IMR-90 (cell line): ENCODE measurements around the gene LCA5. TPM values are rescaled to one million over a fixed set of nuclear protein-coding genes. Genes with fewer than 3 reads are reported as not detected.

ENCODE experiments used
- ATAC-seq: fragments of 200-7000 bp; cut with Tn5 transposase; 2 replicates; pipeline ENCODE4 v1.9.1; 2020; ENCODE audit warnings: low read depth, mild to moderate bottlenecking, moderate library complexity
- BruUV-seq: library from RNA; stranded (reverse); fragments of 400-500 nt; replicated peaks from 2 replicates; lab custom pipeline; 2021; lab: Mats Ljungman, UMichigan
- CTCF ChIA-PET: fragments of 300-600 bp; formaldehyde crosslinking; extraction: SDS; loops from one replicate; lab custom pipeline; 2021; ENCODE audit warnings: antibody characterized with exemption; lab: Yijun Ruan, JAX
- POLR2A ChIA-PET: fragments of 300-600 bp; sonication (Branson Sonifier 250); formaldehyde crosslinking; loops from one replicate; lab custom pipeline; 2022; ENCODE audit warnings: antibody characterized with exemption; ENCODE audit not compliant: unreplicated experiment; lab: Charles Lee
- DNase-seq: peaks from one replicate; pipeline ENCODE4 v3.0.0; 2013
- H2AFZ ChIP-seq: replicated peaks from 2 replicates; pipeline ENCODE3; 2013; ENCODE audit warnings: low read length, mild to moderate bottlenecking; ENCODE audit not compliant: poor library complexity
- H2AK5ac ChIP-seq: 2 replicates; pipeline ENCODE4 v1.6.1; 2013; ENCODE audit warnings: low read depth, low read length, inconsistent platforms
- H2AK9ac ChIP-seq: replicated peaks from 2 replicates; pipeline ENCODE3; 2013; ENCODE audit warnings: mild to moderate bottlenecking, low read depth, low read length, moderate library complexity; ENCODE audit not compliant: poor library complexity
- H2BK120ac ChIP-seq: 2 replicates; pipeline ENCODE4 v1.6.1; 2013; ENCODE audit warnings: low read depth, low read length, inconsistent platforms
- H2BK15ac ChIP-seq: 3 replicates; pipeline ENCODE4 v1.6.1; 2013; ENCODE audit warnings: low read depth, low read length, inconsistent platforms
- H2BK20ac ChIP-seq: 2 replicates; pipeline ENCODE4 v1.6.1; 2013; ENCODE audit warnings: low read depth, mild to moderate bottlenecking, inconsistent platforms, low read length, moderate library complexity
- H2BK5ac ChIP-seq: 2 replicates; pipeline ENCODE4 v1.6.1; 2013; ENCODE audit warnings: mild to moderate bottlenecking, low read depth, low read length, inconsistent platforms; ENCODE audit not compliant: poor library complexity, severe bottlenecking
- H3K14ac ChIP-seq: replicated peaks from 2 replicates; pipeline ENCODE4 v1.6.1; 2013; ENCODE audit warnings: low read depth, low read length, inconsistent platforms
- H3K18ac ChIP-seq: 2 replicates; pipeline ENCODE4 v1.6.1; 2013; ENCODE audit warnings: low read depth, low read length, control low read depth
- H3K23ac ChIP-seq: 2 replicates; pipeline ENCODE4 v1.6.1; 2013; ENCODE audit warnings: low read depth, low read length, inconsistent platforms
- H3K27ac ChIP-seq: 2 replicates; pipeline ENCODE4 v1.5.1; 2013; ENCODE audit warnings: mild to moderate bottlenecking, control low read depth, low read length; ENCODE audit not compliant: insufficient read depth
- H3K27me3 ChIP-seq: 2 replicates; pipeline ENCODE4 v1.6.1; 2013; ENCODE audit warnings: low read length; ENCODE audit not compliant: control insufficient read depth, insufficient read depth
- H3K36me3 ChIP-seq: 2 replicates; pipeline ENCODE4 v1.6.1; 2013; ENCODE audit warnings: low read length, mixed read lengths; ENCODE audit not compliant: control insufficient read depth, insufficient read depth
- H3K4ac ChIP-seq: 2 replicates; pipeline ENCODE4 v1.6.1; 2013; ENCODE audit warnings: low read depth, low read length, inconsistent platforms
- H3K4me1 ChIP-seq: 2 replicates; pipeline ENCODE4 v1.6.1; 2013; ENCODE audit warnings: low read length, mixed read lengths; ENCODE audit not compliant: control insufficient read depth, insufficient read depth
- H3K4me2 ChIP-seq: 2 replicates; pipeline ENCODE4 v1.6.1; 2013; ENCODE audit warnings: low read depth, mild to moderate bottlenecking, control low read depth, low read length, moderate library complexity
- H3K4me3 ChIP-seq: 2 replicates; pipeline ENCODE4 v1.5.1; 2013; ENCODE audit warnings: low read depth, mild to moderate bottlenecking, control low read depth, low read length, moderate library complexity; ENCODE audit not compliant: insufficient read depth
- H3K56ac ChIP-seq: 2 replicates; pipeline ENCODE4 v1.6.1; 2013; ENCODE audit warnings: low read length, inconsistent platforms; ENCODE audit not compliant: insufficient read depth; ENCODE audit errors: extremely low read depth
- H3K79me1 ChIP-seq, 2 experiments: 2 replicates each; pipeline ENCODE4 v1.6.1; 2013; ENCODE audit warnings: low read length in 2 of 2, inconsistent platforms in 1 of 2, low read depth in 1 of 2
- H3K9ac ChIP-seq: 2 replicates; pipeline ENCODE4 v1.6.1; 2013; ENCODE audit warnings: low read depth, low read length, control low read depth
- H3K9me1 ChIP-seq: 2 replicates; pipeline ENCODE4 v1.6.1; 2013; ENCODE audit warnings: low read length, inconsistent platforms; ENCODE audit not compliant: insufficient read depth
- H3K9me3 ChIP-seq: 2 replicates; pipeline ENCODE4 v1.6.1; 2013; ENCODE audit warnings: low read length; ENCODE audit not compliant: control insufficient read depth, insufficient read depth
- H4K20me1 ChIP-seq: 2 replicates; pipeline ENCODE4 v1.6.1; 2013; ENCODE audit warnings: low read length, inconsistent platforms; ENCODE audit not compliant: insufficient read depth
- H4K5ac ChIP-seq: 2 replicates; pipeline ENCODE4 v1.6.1; 2013; ENCODE audit warnings: mild to moderate bottlenecking, low read depth, low read length, control low read depth
- H4K8ac ChIP-seq, 2 experiments: 2 replicates each; pipeline ENCODE4 v1.6.1; 2013; ENCODE audit warnings: low read depth in 2 of 2, low read length in 2 of 2, control low read depth in 1 of 2, inconsistent platforms in 1 of 2
- H4K91ac ChIP-seq: 2 replicates; pipeline ENCODE4 v1.6.1; 2013; ENCODE audit warnings: low read depth, low read length, inconsistent platforms; ENCODE audit not compliant: insufficient read depth
- FOS ChIP-seq: fragments of 150-350 bp; IDR thresholded peaks from 2 replicates; pipeline ENCODE4 v1.6.1; 2016; ENCODE audit warnings: low read depth, low read length
- MAFK ChIP-seq: IDR thresholded peaks from 2 replicates; pipeline ENCODE4 v1.6.1; 2012; ENCODE audit warnings: low read depth, low read length, improper control_type of control experiment
- MXI1 ChIP-seq: IDR thresholded peaks from 2 replicates; pipeline ENCODE4 v1.6.1; 2012; ENCODE audit warnings: low read depth, mild to moderate bottlenecking, low read length, moderate library complexity, borderline replicate concordance
- NFE2L2 ChIP-seq: fragments of 150-350 bp; IDR thresholded peaks from 2 replicates; pipeline ENCODE4 v1.6.1; 2016; ENCODE audit warnings: low read depth, mild to moderate bottlenecking, low read length
- POLR2A ChIP-seq: IDR thresholded peaks from 2 replicates; pipeline ENCODE4 v1.6.1; 2012; ENCODE audit warnings: mild to moderate bottlenecking, low read depth, low read length
- RFX5 ChIP-seq: IDR thresholded peaks from 2 replicates; pipeline ENCODE4 v1.8.0; 2012; ENCODE audit warnings: low read depth, mild to moderate bottlenecking, low read length, moderate library complexity
- whole genome bisulfite sequencing, 2 experiments: methylation state at CpG; one replicate each; pipeline versions ENCODE4 v1.1.5 to v1.1.7; 2013; ENCODE audit warnings: missing lambda C conversion rate in 2 of 2; ENCODE audit not compliant: insufficient read length in 1 of 2; ENCODE audit errors: extremely low coverage in 2 of 2; 5-methylcytosine and 5-hydroxymethylcytosine counted together
- dilution Hi-C: fragments of 300-500 bp; cut with HindIII; formaldehyde crosslinking; loops from one replicate; pipeline ENCODE4 v1.14.3; 2018; ENCODE audit warnings: low sequenced_read_pairs; ENCODE audit not compliant: unreplicated experiment
- in situ Hi-C: fragments of 300-500 bp; cut with MboI; formaldehyde crosslinking; loops from 3 replicates; pipeline ENCODE4 v1.14.3; 2019; ENCODE audit warnings: low sequenced_read_pairs, inconsistent platforms, mixed read lengths
- intact Hi-C: fragments of 100-400 bp; cut with micrococcal nuclease; formaldehyde crosslinking; loops from 2 replicates; pipeline ENCODE4 v1.10.0; 2022
- polyA plus RNA-seq, 3 experiments: library from polyadenylated mRNA; depleted of rRNA; stranded (reverse); fragments of >200 nt; gene quantifications; 2 replicates each; pipeline ENCODE4 v1.2.3, GENCODE V29; 2012; ENCODE audit warnings: low replicate concordance in 1 of 3
- total RNA-seq: library from RNA; depleted of rRNA; stranded (reverse); fragments of >200 nt; gene quantifications from 2 replicates; pipeline ENCODE4 v1.2.3, GENCODE V29; 2012

Gene LCA5
- total and polyA plus RNA-seq, 2 of the 4 experiments (the other 2 are of a cell fraction): 1.2 to 2.0 TPM

DNA sequence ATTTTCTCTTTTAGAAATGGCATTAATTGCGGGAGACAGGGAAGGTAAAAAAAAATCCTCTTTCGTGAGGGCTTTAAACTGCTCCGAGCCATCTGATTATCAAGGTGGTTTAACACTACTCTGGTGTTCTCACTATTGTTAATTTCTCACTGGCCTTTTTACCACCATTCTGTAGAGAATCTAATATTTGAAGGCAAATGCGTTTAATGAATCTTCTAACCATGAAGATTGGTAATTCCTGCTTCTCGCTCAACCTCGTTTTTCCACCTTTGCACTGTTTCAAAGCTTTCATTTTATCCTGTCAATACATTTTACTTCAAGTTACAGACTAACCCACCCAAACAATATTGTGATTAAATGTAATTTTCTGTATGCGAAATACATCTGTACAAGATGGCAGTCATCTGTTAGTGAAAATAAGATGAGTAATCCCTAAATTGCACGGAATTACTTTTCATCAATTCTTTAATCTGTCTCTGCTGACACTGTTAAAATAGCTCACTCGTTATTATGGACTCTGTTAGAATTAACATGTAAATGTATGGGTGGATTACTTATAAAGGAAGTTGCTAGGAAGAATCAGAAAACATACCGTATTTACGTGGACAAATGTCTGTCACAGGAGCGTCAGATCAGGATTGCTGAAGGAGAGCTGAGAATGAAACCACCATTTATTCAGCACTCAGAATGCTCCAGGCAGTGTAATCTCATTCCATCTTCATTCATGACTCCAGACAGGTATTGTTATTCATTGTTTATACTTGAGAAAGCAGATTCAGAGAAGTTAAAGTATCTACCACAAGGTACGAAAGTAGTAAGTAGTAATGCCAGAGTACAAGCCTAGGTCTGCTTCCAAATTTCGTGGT is 1.1 kb upstream of the LCA5 start:
- no peaks in the 10 kb centered on the region for H3K9me3 ChIP-seq
- peak overlapping the region; percentile 55; the same call in 1 of the 2 replicates for H4K91ac ChIP-seq
- POLR2A ChIA-PET: no interaction called here
- H3K9me1 ChIP-seq: no peaks in the 10 kb centered on the region
- peak overlapping the region; percentile 34; the same call in 1 of the 2 replicates for H3K4ac ChIP-seq
- no peak overlapping the region for H3K27ac ChIP-seq
- DNase-seq (no peak), ATAC-seq (no peak)
- WGBS, 2 experiments: no CpG with 5 or more reads among the region's 14 CpGs
- peak overlapping the region; percentile 48; the same call in 1 of the 2 replicates for H2BK120ac ChIP-seq
- dilution Hi-C loops: no loop called here
- intact Hi-C loops: no loop called here
- peak overlapping the region; percentile 84 for H3K14ac ChIP-seq
- peak overlapping the region; percentile 66; the same call in 1 of the 2 replicates for H3K23ac ChIP-seq
- H3K4me1 ChIP-seq: no peaks in the 10 kb centered on the region
- peak overlapping the region; percentile 17; the same call in 1 of the 2 replicates for H2BK20ac ChIP-seq
- H2BK15ac ChIP-seq: peak overlapping the region; percentile 47; the same call in 2 of the 3 replicates
- H2AFZ ChIP-seq: no peak overlapping the region
- H4K20me1 ChIP-seq: no peaks in the 10 kb centered on the region
- peak overlapping the region; percentile 75 for H3K4me2 ChIP-seq
- peak overlapping the region; percentile 77 to 86; a peak in 3 of 4 replicates for H4K8ac ChIP-seq
- in situ Hi-C loops: loop anchor here (10.0 kb wide), 1 partner anchor 314 kb away; no protein-coding TSS in a partner anchor
- TF ChIP-seq MAFK: 0 out of 2 replicates have a peak, but pooled peaks have one; percentile 10
- TF ChIP-seq FOS: no peak
- no peak for TF ChIP-seq NFE2L2
- no peak for TF ChIP-seq MXI1
- no peak for TF ChIP-seq POLR2A
- TF ChIP-seq RFX5: no peak
- no peak overlapping the region for H2AK9ac ChIP-seq
- no peaks in the 10 kb centered on the region for H3K27me3 ChIP-seq
- peaks cover 12 to 14% of the 10 kb centered on the region in 2 experiments; a peak in 3 of 4 replicates for H3K79me1 ChIP-seq
- H2AK5ac ChIP-seq: no peak overlapping the region; the same call in 1 of the 2 replicates
- H3K56ac ChIP-seq: peak overlapping the region; percentile 90
- no peaks in the 10 kb centered on the region for H3K36me3 ChIP-seq
- CTCF ChIA-PET: interaction anchor here (0.5 kb wide), 1 partner anchor 221 kb away, joined by 3 read pairs; no protein-coding TSS in a partner anchor
- peak overlapping the region; percentile 67; the same call in 1 of the 2 replicates for H4K5ac ChIP-seq
- H3K4me3 ChIP-seq: peak overlapping the region; percentile 91
- H2BK5ac ChIP-seq: peak overlapping the region; percentile 72
- BruUV-seq: no TSS peak
- peak overlapping the region; percentile 71; the same call in 1 of the 2 replicates for H3K18ac ChIP-seq
- H3K9ac ChIP-seq: peak overlapping the region; percentile 94; the same call in 1 of the 2 replicates
